HK-2 (cell line): ENCODE measurements around the gene MTSS2.

Source experiments
- DNase-seq: peaks from one replicate; pipeline ENCODE4 v3.0.0-alpha.2; 2018; ENCODE audit not compliant: unreplicated experiment

MTSS2 gene

DNA sequence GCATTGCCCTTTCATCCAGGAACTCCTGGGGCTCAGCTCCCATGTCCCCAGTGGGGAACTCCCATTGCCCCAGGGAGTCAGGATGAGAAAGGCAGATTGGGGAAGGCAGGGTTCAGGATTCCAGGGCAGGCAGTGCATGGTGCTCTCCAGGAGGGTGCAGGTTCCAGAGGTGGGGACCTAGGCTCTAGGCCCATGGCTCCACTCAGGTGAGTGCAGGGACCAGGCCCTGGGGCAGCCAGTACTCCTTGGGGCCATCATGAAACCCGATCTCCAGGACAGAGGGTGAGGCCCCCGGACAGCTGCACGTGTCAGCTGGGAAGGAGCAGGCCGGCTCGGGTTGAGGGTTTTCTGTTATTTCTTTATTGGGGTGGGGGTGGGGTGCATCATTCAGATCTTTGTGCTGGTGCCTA lies 1.3 kb upstream of the MTSS2 start:
- no peak for DNase-seq

DNA sequence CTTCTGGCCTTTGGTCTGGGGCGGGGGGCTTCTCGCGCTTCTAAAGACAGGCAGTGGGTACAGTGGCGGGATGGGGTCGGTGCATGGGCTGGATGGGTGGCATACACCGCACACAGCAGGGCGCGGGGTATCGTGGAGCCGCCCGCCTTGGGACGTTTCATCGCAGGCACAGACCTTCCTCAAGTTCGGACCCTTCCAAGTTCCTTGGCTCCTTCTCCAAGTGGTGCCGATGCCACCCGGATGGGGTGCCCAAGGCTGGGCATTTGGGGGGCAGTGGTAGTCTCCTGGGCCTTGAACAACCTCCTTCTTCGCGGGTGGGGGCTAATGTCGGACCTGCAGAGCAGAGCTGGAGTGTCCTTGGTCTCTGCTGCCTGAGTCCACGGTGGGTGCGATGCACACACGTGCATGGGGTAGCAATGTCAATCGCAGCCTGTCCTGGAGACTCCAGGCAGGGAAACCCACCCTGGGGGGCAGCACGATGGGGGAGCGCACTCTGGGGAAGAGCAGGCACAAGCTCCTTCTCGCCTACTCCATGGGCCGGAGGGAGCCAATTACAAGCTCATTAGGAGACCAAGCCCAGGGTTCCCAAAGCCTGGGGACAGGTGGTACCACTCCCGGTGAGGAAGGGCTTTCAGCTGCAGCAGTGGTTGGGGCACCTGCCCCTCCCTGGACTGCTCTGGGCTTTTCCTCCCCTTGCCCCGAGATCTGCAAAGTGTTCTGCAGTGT lies 686 bp upstream of the MTSS2 start:
- DNase-seq, result no peak

DNA sequence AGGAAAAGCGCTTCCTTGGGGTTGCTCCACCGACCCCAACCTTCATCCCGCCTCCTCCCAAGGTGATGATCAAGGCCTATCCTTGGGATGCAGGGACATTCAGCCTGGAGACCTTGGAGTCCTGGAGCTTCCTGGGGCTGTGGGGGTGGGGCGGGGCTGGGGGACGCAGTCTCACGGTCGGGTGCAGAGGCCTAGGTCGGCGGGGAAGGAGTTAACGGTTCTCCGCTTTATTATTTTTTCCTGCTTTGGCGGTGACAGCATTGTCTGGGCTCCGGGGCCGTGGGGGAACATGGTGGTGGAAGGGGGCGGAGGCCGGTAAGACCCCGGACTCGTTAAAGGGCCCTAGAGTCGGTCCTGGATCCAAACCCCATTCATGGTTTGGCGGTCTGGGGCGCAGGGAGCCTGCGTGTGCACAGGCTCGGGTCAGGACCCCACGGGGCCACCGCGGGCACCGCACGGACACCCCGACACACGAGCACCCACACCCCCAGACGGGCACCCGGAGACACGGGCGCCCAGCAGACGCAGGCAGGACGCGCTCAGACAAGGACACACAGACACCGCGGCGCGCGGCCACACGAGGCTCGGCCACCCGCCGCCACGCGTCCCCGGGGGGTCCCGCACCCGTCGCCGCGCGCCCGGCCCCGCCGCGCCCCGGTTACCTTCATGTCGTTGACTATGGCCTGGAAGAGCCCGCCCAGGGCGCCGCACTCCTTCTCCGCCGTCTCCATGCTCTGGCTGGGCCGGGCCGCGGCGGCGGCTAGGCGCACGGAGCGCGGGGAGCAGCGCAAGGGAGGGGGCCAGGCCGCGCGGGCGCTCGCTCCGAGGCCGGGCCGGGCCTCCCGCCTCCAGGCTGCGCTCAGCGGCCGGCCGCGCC lies 554 bp downstream of the MTSS2 start:
- no peak for DNase-seq

DNA sequence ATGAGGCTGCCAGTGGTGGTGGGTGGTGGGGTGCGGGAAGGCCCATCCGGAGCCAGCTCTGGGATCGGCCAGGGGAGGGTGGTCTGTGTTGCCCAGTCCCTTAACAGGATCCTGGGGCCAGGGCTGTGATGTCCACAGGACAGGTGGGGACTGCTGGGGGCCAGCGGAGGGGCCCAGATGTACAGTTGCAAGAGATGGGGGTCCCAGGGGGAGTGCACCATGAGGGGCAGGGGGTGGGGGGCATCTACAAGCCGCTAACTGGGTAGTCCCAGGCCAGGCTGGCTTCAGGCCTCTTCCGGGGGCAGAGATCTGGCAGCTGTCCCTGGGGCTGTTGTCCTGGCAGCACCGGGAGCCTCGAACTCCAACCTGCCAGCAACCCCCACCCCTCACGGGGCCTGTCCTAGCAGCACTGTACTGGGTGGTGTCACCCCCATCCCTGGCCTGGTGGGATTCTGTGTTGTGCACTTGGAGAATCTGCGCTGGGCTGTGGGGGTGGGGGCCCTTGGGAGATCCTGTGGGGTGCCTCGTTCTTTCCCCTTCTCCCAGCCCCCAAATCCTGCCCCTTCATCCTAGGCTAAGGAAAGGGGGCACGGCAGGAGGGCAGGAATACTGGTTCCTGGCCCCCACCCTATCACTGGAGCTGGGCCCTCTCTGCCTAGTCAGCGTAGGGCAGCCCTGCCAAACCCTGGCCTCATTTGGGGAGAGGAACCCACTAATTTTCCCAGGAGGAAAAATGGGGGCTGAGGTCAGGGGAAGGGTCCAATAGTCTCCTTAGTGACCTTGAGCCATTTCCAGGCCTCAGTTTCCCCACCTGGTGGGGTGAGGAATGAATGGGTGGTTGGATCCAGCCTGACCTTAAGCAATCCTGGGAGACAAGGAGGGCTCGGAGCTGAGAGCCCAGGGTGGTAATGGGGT lies 1.4 kb downstream of the MTSS2 start:
- DNase-seq, result no peak

DNA sequence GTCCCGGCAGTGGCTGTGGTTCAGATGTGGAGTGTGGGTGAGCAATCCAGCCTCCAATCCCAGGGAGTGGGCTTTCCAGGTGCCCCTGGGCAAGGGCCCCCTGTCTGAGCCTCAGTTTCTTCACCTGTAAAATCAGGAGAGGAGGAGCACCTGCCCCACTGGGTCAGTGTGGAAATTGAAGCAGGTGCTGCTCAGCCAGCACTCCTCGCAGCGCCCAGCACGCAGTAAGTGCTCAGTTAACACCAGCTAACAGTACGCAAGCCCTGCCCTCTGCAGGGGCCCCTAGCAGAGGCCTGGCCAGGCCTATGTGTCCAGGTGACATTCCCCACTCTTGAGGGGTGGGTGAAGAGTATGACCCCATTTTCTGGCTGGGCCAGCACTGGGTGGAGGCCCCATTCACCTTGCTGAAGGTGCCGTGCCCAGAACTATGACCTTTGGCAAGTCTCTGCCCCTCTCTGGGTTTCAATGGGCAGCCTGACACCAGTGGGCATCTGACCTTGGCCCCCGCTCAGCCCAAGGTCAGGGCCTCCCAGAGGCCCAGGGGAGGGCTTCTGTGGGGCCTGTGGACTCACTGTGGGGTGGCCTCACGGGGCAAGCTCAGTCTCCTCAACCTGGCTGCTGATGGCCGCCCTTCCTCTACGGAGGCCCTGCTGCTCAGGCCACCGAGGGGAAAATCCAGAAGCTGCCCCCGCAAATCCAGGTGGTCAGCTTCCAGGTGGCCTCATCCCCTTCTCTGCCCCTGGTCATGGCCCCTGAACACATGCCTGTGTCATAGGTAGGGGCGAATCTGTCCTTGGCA lies 2.5 kb downstream of the MTSS2 start:
- no peak for DNase-seq

DNA sequence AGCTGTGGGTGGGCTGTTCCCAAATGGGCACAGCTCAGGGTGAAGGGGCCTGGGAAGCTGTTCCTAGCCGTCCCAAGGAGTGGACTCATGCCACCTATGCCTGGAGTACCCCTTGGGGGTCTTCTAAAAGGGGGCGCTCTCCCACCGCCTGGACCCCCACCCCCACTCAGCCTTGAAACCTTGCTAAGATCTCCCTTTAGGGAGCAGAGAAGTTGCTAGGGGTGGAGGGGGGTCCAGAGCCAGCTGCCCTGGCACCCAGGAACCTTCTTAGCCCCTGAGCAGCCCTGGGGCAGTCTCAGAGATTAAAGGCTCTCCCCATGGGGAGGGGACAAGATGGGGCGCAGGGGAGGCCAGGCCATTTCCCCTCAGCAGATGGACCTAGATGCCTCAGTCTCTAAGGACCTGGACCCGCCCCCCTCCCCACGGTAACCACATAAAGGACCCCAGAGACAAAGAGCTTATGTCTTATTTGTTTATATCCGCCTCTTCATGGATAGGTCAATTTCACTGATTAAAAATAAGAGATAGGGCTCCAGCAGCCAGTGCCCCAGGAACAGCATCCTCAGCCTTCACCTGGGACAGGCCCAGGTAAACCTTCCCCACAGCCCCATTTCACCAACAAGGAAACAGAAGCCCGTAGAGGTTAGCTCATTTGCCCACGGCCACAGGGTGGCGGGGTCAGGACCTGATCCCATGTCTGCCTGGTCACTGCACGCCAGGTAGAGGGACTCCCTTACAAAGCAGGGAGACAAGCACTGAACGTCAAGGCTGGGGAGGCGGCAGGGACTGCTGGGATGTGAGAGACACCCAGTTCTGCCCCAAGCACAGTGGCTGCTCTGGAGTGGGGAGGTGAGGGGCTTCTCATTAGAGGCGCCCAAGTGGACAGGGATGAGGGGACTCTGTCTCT lies 3.4 kb downstream of the MTSS2 start:
- no peak for DNase-seq

DNA sequence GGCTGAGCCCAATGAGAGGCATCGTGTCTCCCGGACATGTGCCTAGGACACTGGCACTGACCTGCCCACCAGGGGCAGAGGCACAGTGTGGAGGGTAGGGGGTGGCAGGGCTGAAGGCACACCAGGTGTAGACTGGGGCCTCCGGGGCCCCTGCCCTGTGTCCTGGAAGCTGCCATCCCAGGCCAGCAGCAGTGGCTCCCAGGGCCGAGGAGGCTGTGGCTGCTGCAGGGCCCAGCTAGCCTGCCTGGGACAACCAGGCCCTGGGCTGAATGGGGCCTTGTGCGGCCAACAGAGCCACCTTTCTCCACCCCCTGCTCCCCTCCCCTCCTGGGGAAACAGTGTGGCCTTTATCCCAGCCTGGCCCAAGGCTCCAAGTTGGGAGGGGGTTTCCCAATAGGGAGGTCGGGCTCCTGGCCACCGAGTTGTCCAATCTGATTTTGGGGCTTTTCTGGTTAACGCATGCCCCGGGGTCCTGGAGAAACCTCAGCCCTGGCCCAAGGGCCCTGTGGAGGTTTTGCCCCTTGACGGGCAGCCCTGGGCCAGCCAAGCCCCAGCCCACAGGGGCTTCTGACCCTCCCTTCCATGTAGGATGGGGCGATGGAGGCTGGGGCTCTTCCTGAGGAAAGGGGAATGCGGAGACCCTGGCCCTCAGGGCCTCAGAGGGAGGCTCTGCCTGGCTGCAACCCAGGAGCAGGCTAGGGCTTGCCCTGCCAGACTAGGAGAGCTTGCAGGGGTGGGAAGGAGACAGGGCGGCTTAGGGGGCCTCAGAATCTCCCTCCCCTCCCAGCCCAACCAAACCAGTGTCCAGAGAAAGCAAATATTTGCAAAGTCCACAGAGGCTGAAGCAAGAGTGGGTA lies 4.2 kb downstream of the MTSS2 start:
- DNase-seq, result no peak

DNA sequence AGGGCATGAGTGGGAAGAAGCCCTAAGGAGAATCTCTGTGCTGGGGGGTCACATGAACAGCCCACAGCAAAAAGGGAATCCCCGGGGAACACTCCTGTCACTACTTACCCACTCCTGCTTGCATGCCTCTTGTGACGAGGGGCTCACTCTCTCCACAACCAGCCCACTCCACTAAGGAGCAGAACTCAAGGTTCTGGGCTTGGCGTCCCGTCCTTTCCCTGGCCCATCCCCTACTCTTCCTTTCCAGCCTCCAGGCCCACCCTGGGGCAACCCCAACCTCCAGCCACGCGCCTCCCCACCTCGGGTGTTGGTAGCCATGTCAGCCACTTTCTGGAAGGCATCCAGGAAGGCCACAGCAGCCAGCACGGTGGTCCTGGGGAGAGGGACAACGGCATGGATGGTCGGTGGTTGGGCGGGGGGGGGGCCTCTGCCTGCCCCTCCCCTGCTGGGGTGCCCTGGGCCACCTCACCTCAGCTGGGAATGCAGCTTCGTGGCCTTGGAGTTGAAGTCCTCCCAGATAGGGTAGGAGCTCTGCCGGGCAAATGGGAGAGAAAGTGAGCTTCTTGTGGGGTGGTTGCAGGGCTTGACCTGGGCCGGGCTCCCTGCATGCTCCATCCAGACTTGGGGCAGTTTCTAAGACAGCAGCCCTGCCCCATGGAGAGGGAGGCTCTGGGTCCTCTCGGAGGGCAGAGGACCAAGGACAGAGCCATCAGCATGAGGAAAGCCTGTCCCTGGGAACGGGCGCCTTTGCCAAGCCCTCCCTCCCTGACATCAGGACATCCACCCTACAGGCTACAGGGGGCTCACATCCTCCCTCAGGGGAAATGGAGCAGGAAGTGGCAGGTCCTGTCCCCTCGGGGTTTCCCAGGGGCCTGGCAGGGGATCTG lies 5.1 kb downstream of the MTSS2 start:
- DNase-seq, result no peak

DNA sequence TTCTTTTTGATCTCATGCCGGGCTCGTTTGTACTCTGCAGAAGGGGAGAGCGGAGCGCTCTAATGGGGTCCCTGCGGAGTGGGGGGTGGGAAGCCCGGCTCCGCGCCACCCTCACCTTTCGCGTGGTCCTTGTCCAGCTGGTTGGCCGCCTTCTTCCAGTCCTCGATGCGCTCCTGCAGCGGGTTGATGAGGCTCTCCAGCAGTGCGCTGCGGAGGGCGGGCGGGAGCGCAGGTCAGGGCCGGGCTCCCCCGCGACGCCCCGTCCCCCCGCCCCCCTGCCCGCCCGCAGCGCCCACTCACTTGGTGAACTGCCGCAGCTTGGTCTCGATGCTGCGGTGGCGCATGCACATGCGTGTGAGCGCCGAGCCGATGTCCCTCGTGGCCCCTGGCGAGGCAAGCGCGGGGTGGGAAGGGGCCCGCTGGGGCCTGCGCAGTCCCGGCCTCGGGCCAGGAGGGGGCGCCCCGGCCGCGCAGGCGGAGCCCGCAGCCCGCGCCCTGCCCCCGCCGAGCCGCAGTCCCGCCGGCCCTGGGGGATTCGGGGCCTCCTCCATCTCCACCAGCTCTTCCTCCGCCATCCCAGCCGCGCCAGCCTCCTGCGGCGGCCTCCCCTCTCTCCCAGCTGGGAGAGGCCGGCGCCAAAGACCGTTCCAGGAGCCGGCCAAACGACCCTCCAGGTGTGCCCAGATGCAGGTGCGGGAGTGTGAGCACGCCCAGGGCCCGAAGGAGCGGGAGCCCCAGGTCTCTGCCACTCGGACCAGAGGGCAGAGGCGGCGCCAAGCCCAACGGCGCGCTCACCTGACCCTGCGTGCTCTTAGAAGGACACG lies 6.0 kb downstream of the MTSS2 start:
- no peak for DNase-seq

DNA sequence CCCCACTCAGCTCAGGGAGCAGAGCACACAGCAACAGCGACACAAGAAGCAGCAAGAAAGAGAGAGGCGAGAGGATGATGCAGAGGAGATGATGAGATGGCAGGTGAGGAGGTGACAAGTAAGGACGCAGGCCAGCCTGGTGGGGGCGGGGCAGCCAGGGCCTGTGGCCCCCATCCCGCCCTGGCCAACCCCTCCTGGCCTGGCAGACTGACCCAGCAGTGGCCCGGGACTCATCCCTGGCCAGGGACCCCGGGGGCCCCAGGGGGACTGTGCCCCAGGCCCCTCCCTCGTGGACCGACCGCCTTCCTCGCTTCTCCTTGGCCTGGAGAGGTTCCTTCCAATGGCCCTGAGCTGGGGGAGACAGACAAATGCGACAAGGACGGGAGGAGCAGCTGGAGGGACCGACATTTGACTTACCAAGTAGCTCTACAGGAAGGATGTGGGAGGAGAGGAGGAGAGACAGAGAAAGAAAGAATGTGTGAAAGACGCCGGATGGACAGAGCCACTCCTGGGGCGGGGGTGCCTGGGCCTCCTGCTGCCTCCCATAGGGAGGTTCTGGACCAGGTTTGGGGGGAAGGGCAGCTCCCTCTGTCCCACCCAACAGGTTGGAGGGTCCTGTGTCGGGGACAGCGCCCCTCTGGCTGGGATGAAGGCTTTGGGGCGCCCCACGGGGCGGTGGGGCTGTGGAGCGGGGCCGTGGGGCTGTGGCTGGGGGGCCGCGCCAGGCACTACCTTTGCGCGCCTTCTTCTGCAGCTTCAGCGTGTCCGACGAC lies 6.8 kb downstream of the MTSS2 start:
- DNase-seq, result no peak

DNA sequence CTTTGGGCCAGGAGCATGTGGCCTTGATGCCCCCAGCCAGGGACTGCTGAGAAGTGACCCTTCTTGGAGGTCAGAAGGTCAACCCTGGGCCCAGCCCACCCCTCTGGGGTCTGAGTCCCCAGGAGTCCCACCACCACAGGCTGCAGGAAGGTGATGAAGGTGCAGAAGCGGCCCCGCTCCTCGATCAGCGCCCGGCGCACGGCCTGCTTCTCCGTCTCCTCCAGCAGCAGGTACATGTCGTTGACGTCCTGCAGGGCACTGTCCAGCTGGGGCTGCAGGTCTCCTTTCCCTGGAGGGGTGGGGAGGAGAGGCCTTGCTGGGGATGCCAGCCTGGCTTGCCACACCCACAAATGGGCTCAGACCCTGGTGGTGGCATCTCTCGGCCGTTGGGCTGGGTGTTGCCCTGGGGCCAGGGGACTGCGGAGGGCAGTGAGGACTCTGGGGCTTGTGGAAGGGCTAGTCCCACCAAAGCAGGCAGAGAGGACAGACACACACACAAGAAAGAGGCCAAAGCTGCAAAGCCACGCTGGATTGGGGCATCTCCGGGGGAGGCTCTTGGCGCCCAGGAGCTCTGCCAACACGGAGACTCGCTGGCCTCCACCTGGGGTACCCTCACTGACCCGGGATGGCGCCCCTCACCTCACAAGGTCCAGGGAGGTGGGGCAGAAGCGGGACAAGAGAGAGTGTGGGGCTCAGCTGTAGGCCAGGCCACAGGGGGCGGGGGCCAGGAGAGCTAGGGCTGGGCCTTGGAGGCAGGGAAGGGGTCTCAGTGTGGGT lies 7.5 kb downstream of the MTSS2 start:
- no peak for DNase-seq

DNA sequence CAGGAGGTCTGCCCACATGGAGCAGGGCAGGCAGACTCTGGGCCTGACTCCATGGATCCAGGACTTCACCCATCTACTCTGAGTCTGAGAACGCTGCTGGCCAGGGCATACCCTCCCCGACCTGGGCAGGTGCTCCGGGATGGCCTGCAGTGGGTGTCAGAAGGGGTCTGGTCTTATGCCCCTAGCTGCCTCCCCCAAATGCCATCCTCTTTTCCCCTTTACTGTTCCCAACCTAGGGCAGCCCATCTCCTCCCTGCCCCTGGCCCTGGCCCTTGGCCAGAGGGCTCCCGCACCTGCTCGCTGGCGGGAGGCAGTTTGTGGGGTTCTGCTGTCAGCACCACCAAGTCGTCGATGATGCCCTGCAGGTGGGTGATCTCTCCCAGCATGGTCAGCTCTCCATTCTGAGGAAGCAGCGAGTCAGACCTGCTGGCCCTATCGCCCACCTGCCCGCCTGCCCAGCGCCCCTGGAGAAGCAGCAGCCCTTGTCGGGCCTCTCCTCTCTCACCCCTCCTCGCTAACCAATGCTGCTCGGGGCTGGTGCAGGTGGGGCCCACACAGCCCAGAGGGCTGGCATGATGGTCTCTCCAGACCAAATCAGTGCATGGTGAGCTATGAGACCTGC lies 8.2 kb downstream of the MTSS2 start:
- DNase-seq, result no peak

DNA sequence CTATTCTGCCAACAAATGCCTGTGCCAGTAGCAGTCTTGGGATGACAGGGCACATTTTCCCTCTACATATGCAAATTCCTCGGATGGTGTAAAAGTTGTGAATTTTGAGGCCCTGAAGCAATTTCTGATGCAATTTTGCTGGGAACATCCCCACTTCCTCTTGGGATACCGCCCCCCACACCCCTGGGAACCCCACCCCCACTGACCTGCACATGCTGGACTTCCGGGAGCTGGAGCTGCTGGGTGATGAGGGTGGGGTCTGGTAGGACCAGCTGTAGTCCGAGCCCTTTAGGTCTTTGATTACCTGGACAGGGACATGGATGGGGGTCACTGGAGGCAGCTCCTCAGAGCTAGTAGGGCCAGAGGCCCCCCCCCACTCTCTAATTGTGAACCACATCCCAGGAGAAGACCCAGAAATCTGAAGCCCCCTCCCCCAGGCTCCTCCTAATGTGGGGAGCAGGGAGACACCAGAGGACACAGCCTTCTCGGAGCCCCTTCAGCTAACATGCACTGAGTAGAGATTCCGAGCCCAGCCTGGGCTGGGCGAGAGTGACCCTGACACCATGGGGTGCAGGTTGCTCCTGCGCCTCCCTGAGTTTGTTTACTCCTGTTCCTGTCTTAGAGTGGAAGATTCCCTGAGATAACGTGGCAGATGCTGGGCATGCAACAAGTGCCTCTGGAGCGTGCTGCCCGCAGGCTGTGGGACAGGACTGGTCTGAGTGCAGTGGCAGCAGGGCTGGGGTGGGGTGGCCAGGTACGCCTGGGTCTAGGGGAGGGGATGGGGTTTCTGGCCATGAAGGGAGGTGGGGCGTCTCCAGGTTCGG lies 9.0 kb downstream of the MTSS2 start:
- no peak for DNase-seq

DNA sequence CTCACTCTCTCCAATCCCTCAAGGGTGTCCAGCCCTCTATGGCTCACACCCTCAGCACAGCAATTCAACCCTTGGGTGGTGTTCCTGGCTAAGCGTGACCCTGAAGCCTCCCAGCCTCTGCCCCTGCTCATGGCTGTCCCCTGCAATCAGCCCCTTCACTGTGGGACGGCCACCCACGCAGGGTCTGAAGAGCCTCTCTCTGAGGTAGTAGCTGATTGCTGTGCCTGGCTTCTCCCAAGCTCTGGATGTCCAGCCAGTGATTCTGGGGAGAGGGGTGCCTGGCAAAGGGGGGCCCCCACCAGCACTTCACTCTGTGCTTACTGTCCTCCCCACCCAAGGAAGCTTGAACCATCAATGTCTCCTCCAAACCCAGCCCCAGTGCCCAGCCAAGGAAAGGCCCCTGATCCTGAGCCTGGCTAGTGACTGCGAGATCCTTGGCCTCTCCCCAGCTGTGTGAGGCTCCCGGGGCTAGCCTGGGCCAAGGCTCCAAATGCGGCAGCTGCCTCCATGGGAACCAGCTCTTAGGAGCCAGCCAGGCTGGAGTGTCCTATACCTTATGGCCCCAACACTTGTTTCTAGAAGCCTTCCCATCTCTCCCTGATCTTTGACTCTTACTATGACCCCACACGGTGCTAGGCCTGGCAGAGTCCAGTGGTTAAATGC lies 9.9 kb downstream of the MTSS2 start:
- DNase-seq, result no peak
